Endometrial microvascular endothelial cells (primary cell): ENCODE results near the gene ENPP6. TPM values are rescaled to one million over a fixed set of nuclear protein-coding genes. Genes with fewer than 3 reads are reported as not detected.

Source experiments
- in situ Hi-C: cut with HindIII; loops from 2 replicates; pipeline ENCODE4 v1.10.0; 2017; ENCODE audit warnings: low sequenced_read_pairs, low pct_unique_long_range_greater_than_20kb; ENCODE audit errors: inconsistent ontology term
- total RNA-seq: library from RNA; depleted of rRNA; stranded (reverse); fragments of >200 nt; gene quantifications from one replicate; pipeline ENCODE4 v1.2.3, GENCODE V29; 2015; ENCODE audit errors: inconsistent ontology term

Gene ENPP6
- total RNA-seq, 1 donor from 2014 or later = not detected

DNA sequence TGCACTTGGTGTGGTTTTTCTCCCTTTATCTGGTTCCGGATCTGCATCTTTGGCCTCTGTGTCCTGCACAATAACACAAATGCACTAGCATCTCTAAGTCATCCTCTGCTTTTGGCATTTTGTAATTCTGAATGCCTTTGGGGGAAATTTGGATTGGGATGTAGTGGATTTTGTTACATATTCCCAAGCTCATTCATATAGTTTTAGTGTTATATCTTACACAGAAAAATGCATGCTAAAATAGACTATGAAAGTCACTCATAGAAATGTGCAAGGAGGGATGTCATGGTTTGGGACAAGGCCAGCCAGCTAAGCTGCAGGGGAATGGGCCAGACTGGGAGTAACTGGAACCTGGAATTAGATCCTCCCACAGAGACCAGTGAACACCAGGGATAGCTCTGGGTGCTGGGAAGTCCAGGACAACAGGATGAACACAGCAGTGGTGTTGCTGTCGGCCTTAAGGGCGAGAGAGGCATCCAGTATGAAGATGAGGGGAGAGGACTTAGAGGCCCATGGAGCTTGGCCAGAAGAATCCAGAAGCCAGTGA is 20.1 kb downstream of the ENPP6 start:
- in situ Hi-C loops = no loop called here

DNA sequence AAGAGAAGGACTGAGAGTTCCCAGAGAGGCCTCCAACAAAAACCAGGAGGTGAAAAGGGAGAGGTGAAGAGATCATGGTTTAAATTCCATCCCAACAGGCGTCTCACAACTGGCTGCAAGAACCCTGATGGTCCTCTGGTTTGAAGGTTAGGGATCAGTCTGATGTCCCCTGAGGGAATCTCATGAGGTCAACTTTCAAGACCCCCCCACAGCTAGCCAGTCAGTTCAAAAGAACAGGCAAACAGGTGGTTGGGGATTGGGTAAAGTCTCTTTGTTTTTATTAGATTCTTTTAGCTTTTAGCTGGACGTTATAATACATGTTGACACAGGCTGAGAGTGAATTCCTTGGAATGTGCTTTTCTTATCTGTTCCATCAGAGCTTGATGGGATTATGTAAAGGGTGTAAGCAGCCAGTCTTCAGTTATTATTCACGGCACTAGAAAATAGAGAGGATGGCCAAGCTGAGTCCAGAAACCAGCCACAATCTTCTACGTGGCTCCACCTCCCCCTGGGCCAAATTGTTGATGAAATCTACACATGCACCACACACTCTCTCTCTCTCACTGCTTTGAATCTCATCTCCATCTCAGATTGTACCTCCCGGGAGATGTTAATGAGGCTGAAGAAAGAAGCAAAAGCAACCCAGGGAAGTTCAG is 20.8 kb downstream of the ENPP6 start:
- in situ Hi-C loops = no loop called here

- in situ Hi-C loops = no loop called here
Observed at GRCh38 chr4:184193556-184194525, 23.8 kb downstream of the ENPP6 start.

DNA sequence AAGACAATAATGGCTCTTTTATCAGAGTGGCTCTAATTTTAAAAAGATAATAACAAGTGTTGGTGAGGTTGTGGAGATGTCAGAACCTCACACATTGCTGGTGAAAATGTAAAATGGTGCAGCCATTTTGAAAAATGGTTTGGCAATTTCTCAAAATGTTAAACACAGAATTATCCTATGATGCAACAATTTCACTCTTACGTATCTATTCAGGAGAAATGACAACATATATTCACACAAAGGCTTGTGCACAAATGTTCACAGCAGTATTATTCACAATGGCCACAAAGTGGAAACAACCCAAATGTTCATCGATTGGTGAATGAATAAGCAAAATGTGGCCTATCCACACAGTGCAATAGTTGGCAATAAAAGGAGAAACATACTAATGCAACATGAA is 24.7 kb downstream of the ENPP6 start:
- in situ Hi-C loops = no loop called here

- in situ Hi-C loops = no loop called here
Observed at GRCh38 chr4:184191267-184191666, 26.4 kb downstream of the ENPP6 start.

DNA sequence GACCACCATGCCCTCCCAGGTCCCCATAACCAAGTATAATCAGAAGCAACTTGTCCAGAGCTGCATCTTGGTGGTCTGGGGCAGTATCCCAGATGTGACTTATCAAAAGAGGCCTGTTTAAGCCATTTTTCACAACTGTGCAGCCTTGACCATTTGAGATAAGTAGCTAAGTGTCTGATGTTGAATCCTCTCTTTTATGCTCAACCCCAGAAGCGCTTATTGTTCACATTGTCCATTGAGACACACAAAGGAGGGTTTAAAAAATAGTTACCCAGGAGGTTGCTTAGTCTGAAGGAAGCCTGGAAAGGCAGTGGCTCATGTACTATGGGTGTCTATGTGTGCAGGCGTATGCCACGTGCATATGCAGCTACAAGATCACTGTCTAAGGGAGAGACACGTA is 27.0 kb downstream of the ENPP6 start:
- in situ Hi-C loops = no loop called here

GRCh38 chr4:184189966-184190365 is 27.7 kb downstream of the ENPP6 start:
- in situ Hi-C loops = no loop called here

GRCh38 chr4:184188443-184189400 is 29.0 kb downstream of the ENPP6 start:
- in situ Hi-C loops = no loop called here

DNA sequence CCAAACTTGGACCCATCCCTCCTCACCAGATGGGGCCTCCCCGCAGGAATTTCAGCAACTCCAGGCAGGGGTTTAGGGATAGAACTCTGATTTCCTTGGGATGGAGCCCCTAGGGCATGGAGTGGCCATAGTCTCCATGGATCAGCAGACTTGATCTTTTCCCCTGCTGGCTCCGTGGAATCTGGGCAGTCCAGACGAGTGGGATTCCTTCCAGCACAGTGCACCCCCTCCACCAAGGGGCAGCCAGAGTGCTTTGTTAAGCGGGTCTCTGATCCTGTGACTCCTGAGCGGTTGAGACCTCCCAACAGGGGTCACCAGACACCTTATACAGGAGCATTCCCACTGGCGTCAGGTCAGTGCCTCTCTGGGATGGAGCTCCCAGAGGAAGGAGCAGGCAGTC is 40.4 kb downstream of the ENPP6 start:
- in situ Hi-C loops = no loop called here

GRCh38 chr4:184174571-184175488 is 42.8 kb downstream of the ENPP6 start:
- in situ Hi-C loops = no loop called here

DNA sequence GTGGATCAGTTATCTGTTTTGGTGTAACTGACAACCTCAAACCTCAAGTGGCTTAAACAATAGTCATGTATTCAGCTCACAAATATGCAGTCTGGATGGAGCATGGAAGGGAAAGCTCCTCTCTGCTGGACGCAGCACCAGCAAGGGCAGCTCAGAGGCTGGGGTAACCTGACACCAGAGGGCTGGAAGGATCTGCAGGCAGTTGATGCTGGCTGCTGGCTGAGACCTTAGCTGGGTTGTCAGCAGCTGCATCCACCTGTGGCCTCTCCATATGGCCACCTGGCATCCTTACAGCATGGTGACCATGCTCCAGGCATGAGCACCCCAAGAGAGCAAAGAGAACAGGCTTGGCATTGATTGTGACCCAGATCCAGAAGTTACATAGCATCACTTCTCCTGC is 46.7 kb downstream of the ENPP6 start:
- in situ Hi-C loops = no loop called here

- in situ Hi-C loops = no loop called here
Observed at GRCh38 chr4:184169225-184169867, 48.3 kb downstream of the ENPP6 start.

DNA sequence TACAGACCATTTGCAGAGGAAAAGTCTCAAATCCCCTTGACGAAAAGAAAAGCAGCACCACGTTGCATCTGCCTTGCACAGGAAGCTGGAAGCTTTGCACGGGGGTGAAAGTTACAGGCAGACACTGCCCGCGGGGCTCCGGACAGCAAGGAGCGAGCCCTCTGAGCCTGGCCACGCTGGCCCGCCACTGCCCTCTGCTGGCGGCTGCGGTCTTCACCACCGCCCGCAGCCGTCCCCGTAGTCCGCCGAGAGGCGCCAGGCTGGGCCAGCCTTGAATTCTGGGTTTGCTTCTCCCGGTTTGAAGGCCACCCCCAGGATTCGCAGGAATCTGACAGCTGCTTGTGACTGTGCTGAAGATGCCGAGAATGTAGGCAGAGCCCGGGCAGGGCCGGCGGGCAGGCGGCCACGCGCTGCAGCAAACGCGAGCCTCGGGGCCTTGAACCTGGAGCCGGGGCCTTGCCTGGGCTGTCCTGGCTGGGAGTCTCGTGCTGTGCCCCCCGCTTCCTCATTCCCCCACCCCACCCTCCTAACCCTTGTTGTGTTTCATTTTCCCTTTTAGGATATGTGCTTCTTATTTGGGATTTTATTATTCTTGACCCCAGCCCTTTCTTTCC is 49.2 kb downstream of the ENPP6 start:
- in situ Hi-C loops = no loop called here

- in situ Hi-C loops = no loop called here
Observed at GRCh38 chr4:184167576-184167975, 50.1 kb downstream of the ENPP6 start.

DNA sequence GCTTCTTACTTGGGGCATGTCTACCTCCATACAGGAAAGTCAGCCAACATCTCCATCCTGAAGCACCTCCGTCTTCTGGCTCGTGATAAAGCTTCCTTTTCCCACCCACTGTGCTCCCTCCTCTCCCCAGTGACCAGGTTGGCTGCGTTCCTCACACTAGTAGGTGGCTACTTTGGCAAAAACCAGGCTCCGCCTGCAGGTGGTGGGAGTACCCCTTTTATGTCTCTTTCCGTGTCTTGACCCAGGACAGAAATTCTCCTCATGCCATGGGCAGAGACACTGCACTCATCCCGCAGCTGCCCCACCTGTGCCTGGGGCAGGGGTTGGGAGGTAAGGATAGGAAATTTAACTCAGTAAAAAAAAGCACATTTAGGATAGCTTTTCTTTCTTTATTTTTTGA is 50.9 kb downstream of the ENPP6 start:
- in situ Hi-C loops = no loop called here

DNA sequence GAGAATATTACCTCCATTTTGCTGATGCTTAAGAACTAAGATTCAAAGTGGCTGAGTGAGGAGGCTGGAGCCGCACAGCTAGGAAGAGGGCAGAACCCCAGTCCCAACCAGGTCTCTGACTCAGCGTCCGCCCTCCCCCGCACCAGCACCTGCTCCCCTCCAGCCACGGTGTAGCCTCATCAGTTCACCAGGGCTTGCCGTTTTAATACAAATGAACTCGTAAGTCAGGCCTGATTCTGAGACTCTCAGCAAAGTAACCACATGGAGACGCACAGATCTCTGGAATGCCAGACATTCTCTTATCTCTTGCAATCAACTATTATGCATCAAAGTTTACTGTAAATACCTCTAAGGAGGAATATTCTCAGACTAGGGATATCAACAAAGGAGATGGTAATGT is 52.4 kb downstream of the ENPP6 start:
- in situ Hi-C loops = no loop called here

DNA sequence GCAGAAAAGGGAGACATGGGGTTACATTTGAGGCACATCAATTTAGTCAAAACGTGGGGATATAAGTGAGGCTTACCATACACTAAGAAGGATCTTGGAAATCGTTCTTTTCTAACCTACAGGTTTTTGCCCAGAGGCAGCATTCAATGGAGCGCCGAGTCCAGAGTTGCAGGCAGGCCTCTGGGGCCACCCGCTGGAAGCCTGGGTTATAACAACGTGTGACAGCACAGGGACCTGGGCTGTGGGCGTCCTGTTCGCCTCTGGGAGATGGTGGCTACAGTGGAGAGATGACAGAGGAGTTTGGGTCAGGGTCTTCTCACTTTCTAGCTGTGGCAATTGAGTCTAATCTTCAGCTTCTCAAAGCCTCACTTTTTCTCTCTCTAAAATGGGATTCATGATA is 53.9 kb downstream of the ENPP6 start:
- in situ Hi-C loops = no loop called here
